Measurements from ENCODE around the gene UBL7. TPM values are rescaled to one million over a fixed set of nuclear protein-coding genes. Genes with fewer than 3 reads are reported as not detected.

The UBL7 gene
- total RNA-seq, 1 experiment from 2014 or later, result 38.5 TPM

- no TSS peak for BruUV-seq (replicated peaks)
- intact Hi-C loops (cut with micrococcal nuclease; ENCODE audit: unreplicated experiment), result no loop called here
- no peaks in the 10 kb centered on the region for H3K27me3 Mint-ChIP-seq (ENCODE audit: unreplicated experiment)
- H3K4me3 Mint-ChIP-seq (ENCODE audit: low read depth, unreplicated experiment), result peak overlapping the region; percentile 80
- DNase-seq, result no peak
- TF ChIP-seq CTCF (IDR thresholded peaks at IDR 0.05; ENCODE audit: unreplicated experiment), result no peak
- no peaks in the 10 kb centered on the region for H3K9me3 Mint-ChIP-seq (ENCODE audit: low read depth, unreplicated experiment)
- H3K27ac Mint-ChIP-seq (ENCODE audit: unreplicated experiment), result peak overlapping the region; percentile 59
- peaks cover 64% of the 10 kb centered on the region for H3K36me3 Mint-ChIP-seq (ENCODE audit: insufficient read depth, unreplicated experiment)
- peaks cover 85% of the 10 kb centered on the region for H3K4me1 Mint-ChIP-seq (ENCODE audit: low read depth, unreplicated experiment)
- CTCF ChIA-PET, result no interaction called here
These were observed 32.5 kb downstream of the UBL7 start for GRCh38 chr15:74428442-74428787.

DNA sequence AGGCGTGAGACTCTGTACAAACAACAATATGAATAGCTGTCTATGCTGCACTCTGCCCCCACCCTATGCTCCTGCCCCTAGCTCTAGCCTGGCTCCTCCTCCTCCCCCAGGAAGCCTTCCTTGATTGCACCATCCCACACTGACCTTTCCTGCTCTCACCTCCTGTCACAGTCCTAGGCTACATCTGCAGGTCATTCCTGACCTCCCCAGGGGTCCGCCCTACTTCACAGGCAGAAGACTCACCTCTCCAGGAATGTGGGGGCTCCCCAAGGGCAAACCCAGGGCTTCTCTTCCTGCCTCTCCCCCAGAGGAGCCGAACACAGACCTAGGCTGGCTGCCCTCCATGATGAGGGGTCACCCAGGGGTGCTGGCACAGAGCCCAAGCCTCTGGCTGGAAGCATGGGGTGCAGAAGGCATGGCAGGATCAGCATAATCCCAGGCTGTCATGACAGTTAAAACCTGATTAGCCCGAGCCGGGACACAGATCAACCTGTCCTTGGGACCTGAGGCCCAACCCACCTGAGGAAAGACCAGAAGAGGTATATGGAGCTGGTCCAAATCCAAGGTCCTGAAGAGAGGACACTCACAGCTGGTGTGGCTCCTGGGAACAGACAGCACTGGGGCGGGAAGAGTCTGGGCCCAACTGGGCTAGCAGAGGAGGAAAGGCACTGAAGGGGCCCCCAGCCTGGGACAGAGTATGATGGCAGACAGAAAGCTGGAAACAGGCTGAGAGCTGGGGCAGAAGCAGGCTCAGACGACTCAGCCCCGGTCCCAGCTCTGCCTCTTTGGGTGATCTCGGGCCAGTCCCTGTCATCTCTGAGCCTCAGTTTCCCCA is 33.1 kb downstream of the UBL7 start:
- H3K36me3 Mint-ChIP-seq (ENCODE audit: insufficient read depth, unreplicated experiment), result peaks cover 65% of the 10 kb centered on the region
- H3K4me1 Mint-ChIP-seq (ENCODE audit: low read depth, unreplicated experiment), result peaks cover 91% of the 10 kb centered on the region
- intact Hi-C loops (cut with micrococcal nuclease; ENCODE audit: unreplicated experiment), result no loop called here
- H3K4me3 Mint-ChIP-seq (ENCODE audit: low read depth, unreplicated experiment), result peak overlapping the region; percentile 80
- H3K27ac Mint-ChIP-seq (ENCODE audit: unreplicated experiment), result peak overlapping the region; percentile 59
- H3K27me3 Mint-ChIP-seq (ENCODE audit: unreplicated experiment), result no peaks in the 10 kb centered on the region
- H3K9me3 Mint-ChIP-seq (ENCODE audit: low read depth, unreplicated experiment), result no peaks in the 10 kb centered on the region
- CTCF ChIA-PET, result no interaction called here
- no peak for TF ChIP-seq CTCF (IDR thresholded peaks at IDR 0.05; ENCODE audit: unreplicated experiment)
- no peak for DNase-seq
- no TSS peak for BruUV-seq (replicated peaks)

DNA sequence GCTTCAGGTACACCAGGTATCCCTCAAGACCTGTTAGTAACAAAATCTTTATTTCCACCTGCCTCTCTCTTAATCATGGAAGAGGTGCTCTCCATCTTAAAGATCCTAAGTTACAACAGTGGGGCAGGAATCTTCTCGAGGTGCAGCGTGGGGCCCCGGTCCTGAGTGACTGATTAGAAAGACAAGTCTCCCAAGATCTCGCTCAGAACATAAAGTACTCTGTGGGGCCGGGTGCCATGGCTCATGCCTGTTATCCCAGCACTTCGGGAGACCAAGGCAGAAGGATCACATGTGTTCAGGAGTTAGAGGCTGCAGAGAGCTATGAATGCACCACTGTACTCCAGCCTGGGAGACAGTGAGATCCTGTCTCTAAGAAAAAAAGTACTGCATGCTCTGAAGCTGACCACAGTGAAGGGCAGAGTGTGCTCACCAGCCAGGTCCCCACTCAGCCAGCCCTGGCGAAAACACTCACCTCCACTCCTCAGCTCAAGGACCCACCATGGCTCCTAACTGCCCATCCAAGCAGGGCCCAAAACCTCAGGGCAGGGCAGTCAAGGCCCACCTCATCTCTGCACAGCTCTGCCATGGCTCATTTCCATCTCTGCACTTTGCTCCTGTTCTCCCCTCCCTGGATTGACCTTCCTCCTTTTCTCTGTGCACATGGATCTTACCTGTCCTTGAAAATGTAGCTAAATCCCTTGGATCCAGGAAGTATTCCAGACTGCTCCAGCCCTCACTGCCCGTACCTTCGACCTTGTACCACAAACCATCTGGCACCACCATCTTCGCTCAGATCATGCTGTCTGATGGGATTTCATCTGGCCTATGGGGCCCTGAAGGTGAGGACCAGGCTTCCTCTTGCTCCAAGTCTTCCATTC is 34.3 kb downstream of the UBL7 start:
- Mint-ChIP-seq H3K27ac (ENCODE audit: unreplicated experiment) (peak overlapping the region; percentile 20), H3K4me3 (ENCODE audit: low read depth, unreplicated experiment) (no peak overlapping the region), H3K36me3 (ENCODE audit: insufficient read depth, unreplicated experiment) (peaks cover 60% of the 10 kb centered on the region), H3K4me1 (ENCODE audit: low read depth, unreplicated experiment) (peaks cover 98% of the 10 kb centered on the region), H3K27me3 (ENCODE audit: unreplicated experiment) (no peaks in the 10 kb centered on the region), H3K9me3 (ENCODE audit: low read depth, unreplicated experiment) (no peaks in the 10 kb centered on the region)
- CTCF ChIA-PET, result interaction anchor here (0.9 to 1.6 kb wide), 3 partner anchors 41 to 48 kb away, joined by 3 to 4 read pairs (median 4); no protein-coding TSS in a partner anchor
- intact Hi-C loops (cut with micrococcal nuclease; ENCODE audit: unreplicated experiment), result no loop called here
- no peak for DNase-seq
- no TSS peak for BruUV-seq (replicated peaks)
- no peak for TF ChIP-seq CTCF (IDR thresholded peaks at IDR 0.05; ENCODE audit: unreplicated experiment)

- intact Hi-C loops (cut with micrococcal nuclease; ENCODE audit: unreplicated experiment), result no loop called here
These were observed 35.3 kb downstream of the UBL7 start for GRCh38 chr15:74425630-74426029.

More at GRCh38 chr15:74425630-74426029, 35.3 kb downstream of the UBL7 start:
- peaks cover 98% of the 10 kb centered on the region for H3K4me1 Mint-ChIP-seq (ENCODE audit: low read depth, unreplicated experiment)
- no peak for TF ChIP-seq CTCF (IDR thresholded peaks at IDR 0.05; ENCODE audit: unreplicated experiment)
- peaks cover 58% of the 10 kb centered on the region for H3K36me3 Mint-ChIP-seq (ENCODE audit: insufficient read depth, unreplicated experiment)
- no peak overlapping the region for H3K27ac Mint-ChIP-seq (ENCODE audit: unreplicated experiment)
- H3K9me3 Mint-ChIP-seq (ENCODE audit: low read depth, unreplicated experiment), result no peaks in the 10 kb centered on the region
- CTCF ChIA-PET, result interaction anchor here (1.2 to 1.6 kb wide), 2 partner anchors 9 to 43 kb away, joined by 3 to 4 read pairs; no protein-coding TSS in a partner anchor
- no TSS peak for BruUV-seq (replicated peaks)
- no peaks in the 10 kb centered on the region for H3K27me3 Mint-ChIP-seq (ENCODE audit: unreplicated experiment)
- no peak overlapping the region for H3K4me3 Mint-ChIP-seq (ENCODE audit: low read depth, unreplicated experiment)
- no peak for DNase-seq

Data from Calu3 (cell line).